ENCODE measurements around the gene LGALS9B. TPM values are rescaled to one million over a fixed set of nuclear protein-coding genes. Genes with fewer than 3 reads are reported as not detected.

Gene LGALS9B
- not detected in 2 replicates for total RNA-seq

DNA sequence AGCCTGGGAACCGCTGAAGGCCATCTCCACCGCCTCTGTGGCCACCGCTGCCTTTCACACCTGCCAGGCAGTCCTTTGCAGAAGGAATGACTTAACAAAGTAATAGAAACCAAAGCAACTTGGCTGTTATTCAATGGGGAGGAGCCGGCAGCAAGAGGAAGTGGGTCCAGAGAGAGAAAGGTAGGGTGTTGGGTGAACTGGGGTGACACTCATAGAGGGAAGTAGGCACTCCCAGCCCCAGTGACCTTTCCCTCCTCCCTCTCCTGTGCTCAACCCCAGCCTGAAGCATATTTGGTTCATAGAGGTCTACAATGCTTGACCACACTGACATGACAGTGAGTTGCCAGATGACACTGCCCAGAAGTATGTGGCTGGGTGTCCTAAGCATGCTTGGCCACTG, at the start of gene LGALS9B:
LGALS9B (minus strand) TSS at position 93 of the 400 bp plus-strand sequence; CDS start at position 24, 69 bp downstream.

Other genes starting within 250 kb of the LGALS9B start
- gene CDRT15L2, start 112.2 kb upstream of the LGALS9B start, total RNA-seq = not detected in 2 replicates